HG02678 (cell line): ENCODE data around the gene PIEZO1.

Experiments
- ATAC-seq: cut with Tn5 transposase; IDR thresholded peaks from one replicate; pipeline ENCODE4 v1.9.1; 2021; ENCODE audit warnings: mild to moderate bottlenecking, moderate library complexity; ENCODE audit not compliant: unreplicated experiment

Gene PIEZO1

GRCh38 chr16:88706965-88707826 is 77.8 kb downstream of the PIEZO1 start:
- ATAC-seq, result no peak

- ATAC-seq, result peak; percentile 64
These were observed 78.6 kb downstream of the PIEZO1 start, which contains the start of the genes CTU2 and RNF166 for GRCh38 chr16:88706229-88706964. TSS of gene CTU2 (plus strand) at chr16:88706503. CDS start at chr16:88706531, 28 bp downstream. TSS of gene RNF166 (minus strand) at chr16:88706408. CDS start at chr16:88706325, 83 bp downstream.

- peak; percentile 26 for ATAC-seq
These were observed 79.2 kb downstream of the PIEZO1 start for GRCh38 chr16:88705801-88706228.

GRCh38 chr16:88705076-88705684 is 79.8 kb downstream of the PIEZO1 start:
- no peak for ATAC-seq

- ATAC-seq, result no peak
These were observed 81.3 kb downstream of the PIEZO1 start for GRCh38 chr16:88703486-88704309.

GRCh38 chr16:88702371-88703210 is 82.4 kb downstream of the PIEZO1 start:
- no peak for ATAC-seq

GRCh38 chr16:88701581-88702370 is 83.2 kb downstream of the PIEZO1 start:
- no peak for ATAC-seq

- ATAC-seq, result peak; percentile 68
These were observed 84.2 kb downstream of the PIEZO1 start for GRCh38 chr16:88700636-88701482.

GRCh38 chr16:88700322-88700635 is 84.7 kb downstream of the PIEZO1 start:
- no peak for ATAC-seq

GRCh38 chr16:88699180-88699579 is 85.8 kb downstream of the PIEZO1 start:
- no peak for ATAC-seq

GRCh38 chr16:88698646-88699045 is 86.4 kb downstream of the PIEZO1 start:
- no peak for ATAC-seq

- no peak for ATAC-seq
These were observed 87.0 kb downstream of the PIEZO1 start for GRCh38 chr16:88697831-88698615.

GRCh38 chr16:88697116-88697830 is 87.7 kb downstream of the PIEZO1 start:
- ATAC-seq, result no peak

GRCh38 chr16:88696441-88696840 is 88.6 kb downstream of the PIEZO1 start:
- ATAC-seq, result no peak

GRCh38 chr16:88695753-88696152 is 89.3 kb downstream of the PIEZO1 start:
- no peak for ATAC-seq

- no peak for ATAC-seq
These were observed 89.8 kb downstream of the PIEZO1 start for GRCh38 chr16:88695218-88695617.
